Astrocyte of the spinal cord (primary cell): ENCODE results near the gene MDN1.
"Not testable (repeated sequence)": the region's sequence is repeated elsewhere in the genome, so short reads cannot be mapped to it uniquely, and the experiment has no call there.

Source experiments
- DNase-seq: peaks from one replicate; pipeline ENCODE4 v3.0.0; 2011; ENCODE audit warnings: low read depth, low spot score
- H3K4me3 ChIP-seq: 2 replicates; pipeline ENCODE4 v1.5.1; 2011; ENCODE audit warnings: low read depth, mild to moderate bottlenecking, low read length, moderate library complexity
- in situ Hi-C: cut with HindIII; loops from 2 replicates; pipeline ENCODE4 v1.10.0; 2017; ENCODE audit warnings: low sequenced_read_pairs
- TF ChIP-seq, protein P1 (sequence below): IDR thresholded peaks from 2 replicates; pipeline ENCODE4 v1.5.1; 2012; ENCODE audit warnings: low read depth, mild to moderate bottlenecking, low read length, inconsistent platforms

The MDN1 gene

GRCh38 chr6:89793586-89793985, 26.0 kb downstream of the MDN1 start:
- peak; percentile 46 for DNase-seq
- in situ Hi-C loops = no loop called here
- TF ChIP-seq, protein P1, sequence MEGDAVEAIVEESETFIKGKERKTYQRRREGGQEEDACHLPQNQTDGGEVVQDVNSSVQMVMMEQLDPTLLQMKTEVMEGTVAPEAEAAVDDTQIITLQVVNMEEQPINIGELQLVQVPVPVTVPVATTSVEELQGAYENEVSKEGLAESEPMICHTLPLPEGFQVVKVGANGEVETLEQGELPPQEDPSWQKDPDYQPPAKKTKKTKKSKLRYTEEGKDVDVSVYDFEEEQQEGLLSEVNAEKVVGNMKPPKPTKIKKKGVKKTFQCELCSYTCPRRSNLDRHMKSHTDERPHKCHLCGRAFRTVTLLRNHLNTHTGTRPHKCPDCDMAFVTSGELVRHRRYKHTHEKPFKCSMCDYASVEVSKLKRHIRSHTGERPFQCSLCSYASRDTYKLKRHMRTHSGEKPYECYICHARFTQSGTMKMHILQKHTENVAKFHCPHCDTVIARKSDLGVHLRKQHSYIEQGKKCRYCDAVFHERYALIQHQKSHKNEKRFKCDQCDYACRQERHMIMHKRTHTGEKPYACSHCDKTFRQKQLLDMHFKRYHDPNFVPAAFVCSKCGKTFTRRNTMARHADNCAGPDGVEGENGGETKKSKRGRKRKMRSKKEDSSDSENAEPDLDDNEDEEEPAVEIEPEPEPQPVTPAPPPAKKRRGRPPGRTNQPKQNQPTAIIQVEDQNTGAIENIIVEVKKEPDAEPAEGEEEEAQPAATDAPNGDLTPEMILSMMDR = no peak
- no peak overlapping the region for H3K4me3 ChIP-seq

DNA sequence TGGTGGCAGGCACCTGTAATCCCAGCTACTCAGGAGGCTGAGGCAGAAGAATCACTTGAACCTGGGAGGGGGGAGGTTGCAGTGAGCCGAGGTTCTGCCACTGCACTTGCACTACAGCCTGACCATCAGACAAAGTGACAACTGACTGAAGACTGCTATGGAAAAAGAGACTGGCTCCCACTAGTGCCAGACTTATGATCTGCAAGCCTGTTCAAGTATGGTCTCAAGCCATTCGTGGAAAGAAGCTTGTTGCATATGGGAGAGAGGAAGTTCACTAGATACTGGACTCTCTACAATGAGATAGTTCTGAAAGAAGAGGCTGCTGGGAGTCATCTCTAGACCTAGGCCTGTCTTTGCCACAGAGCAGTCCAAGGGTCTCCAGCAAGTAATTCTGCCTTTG, 26.7 kb downstream of the MDN1 start:
- TF ChIP-seq, protein P1 = peak; percentile 65
- in situ Hi-C loops = no loop called here
- no peak overlapping the region for H3K4me3 ChIP-seq
- peak; percentile 34 for DNase-seq

- DNase-seq = no peak
- no peak overlapping the region for H3K4me3 ChIP-seq
- TF ChIP-seq, protein P1 = no peak
- in situ Hi-C loops = no loop called here
Measured at GRCh38 chr6:89790403-89790802, 29.2 kb downstream of the MDN1 start.

- H3K4me3 ChIP-seq = no peak overlapping the region
- TF ChIP-seq, protein P1 = no peak
- in situ Hi-C loops = no loop called here
- DNase-seq = no peak
Measured at GRCh38 chr6:89789980-89790379, 29.6 kb downstream of the MDN1 start.

DNA sequence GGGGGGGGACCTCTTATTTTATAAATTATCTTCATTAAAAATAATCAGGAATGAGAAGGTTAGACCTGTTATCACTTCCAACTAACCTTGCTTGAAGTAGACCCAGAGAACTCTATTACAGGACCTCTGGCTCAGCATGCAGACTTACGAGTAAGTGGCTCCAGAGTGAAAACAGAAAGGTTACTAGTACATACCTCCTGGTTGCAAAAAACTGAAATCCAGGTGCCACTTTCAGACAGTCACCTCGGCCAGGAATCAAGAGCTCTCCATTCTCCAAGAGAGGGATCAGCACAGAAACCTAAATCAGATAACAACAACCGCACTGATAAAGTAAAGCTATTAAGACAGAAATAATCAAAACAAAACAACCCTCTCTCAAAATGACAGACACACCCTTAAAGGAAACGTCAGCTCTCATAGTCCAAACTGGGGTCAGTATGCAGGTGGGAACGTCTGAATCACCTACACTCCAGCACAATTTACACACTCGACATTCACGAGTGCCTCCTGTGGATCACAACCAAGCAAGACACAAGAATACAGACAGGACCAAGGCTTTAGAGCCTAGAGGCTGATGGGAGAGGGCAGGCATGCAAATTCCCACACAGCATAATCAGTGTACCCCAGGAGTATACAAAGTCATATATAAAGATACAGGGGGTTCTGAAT, 31.8 kb downstream of the MDN1 start:
- no peak for DNase-seq
- TF ChIP-seq, protein P1 = no peak
- H3K4me3 ChIP-seq = no peak overlapping the region
- in situ Hi-C loops = no loop called here

DNA sequence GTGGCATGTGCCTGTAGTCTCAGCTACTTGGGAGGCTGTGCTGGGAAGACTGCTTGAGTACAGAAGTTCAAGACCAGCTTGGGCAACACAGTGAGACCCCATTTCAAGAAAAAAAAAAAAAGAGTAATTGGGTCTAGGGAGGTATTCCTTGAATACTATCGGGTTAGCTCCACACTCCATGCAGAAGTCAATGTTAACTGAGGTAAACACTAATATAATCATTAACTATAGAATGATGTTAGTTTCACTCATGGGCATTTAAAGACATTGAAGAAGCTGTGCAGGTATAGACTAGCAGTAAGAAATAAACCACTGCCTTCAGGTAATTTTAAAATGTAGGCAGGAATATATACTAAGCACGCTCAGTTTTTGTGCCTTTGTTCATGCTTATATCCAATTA, 32.6 kb downstream of the MDN1 start:
- in situ Hi-C loops = no loop called here
- no peak overlapping the region for H3K4me3 ChIP-seq
- DNase-seq = no peak
- TF ChIP-seq, protein P1 = no peak

DNA sequence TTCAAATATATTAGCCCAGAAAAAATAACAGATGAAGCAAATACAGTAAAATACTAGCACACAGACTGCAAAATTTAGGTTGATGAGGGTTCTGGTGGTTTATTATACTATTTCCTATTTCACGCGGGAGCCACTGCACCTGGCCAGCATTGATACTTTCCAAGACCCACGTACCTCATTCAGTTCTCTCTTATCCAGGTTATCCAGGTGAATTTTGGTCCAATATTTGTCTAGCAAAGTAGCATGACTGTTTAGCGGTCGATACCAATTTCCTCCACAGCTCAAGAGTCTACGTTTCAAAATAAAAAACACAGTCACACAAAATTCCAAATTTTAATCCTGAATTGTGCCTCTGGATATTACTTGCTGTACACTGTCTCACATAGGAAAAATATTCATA, 34.8 kb downstream of the MDN1 start:
- DNase-seq = no peak
- TF ChIP-seq, protein P1 = no peak
- H3K4me3 ChIP-seq = no peak overlapping the region
- in situ Hi-C loops = no loop called here

GRCh38 chr6:89783293-89783692, 36.3 kb downstream of the MDN1 start:
- DNase-seq, H3K4me3 ChIP-seq, in situ Hi-C loops: not testable (repeated sequence)
